PFSK-1 (cell line): ENCODE results near the gene NCK2.

ENCODE experiments used
- FOXP2 ChIP-seq: optimal IDR thresholded peaks from 2 replicates; pipeline ENCODE3; 2011; ENCODE audit warnings: borderline replicate concordance, control low read depth, inconsistent platforms; ENCODE audit not compliant: insufficient read depth; ENCODE audit errors: extremely low read length, extremely low read depth
- POLR2AphosphoS5 ChIP-seq: IDR thresholded peaks from 2 replicates; pipeline ENCODE4 v1.6.1; 2012; ENCODE audit warnings: low read depth, mild to moderate bottlenecking, control low read depth, low read length, moderate library complexity
- SIN3A ChIP-seq: IDR thresholded peaks from 2 replicates; pipeline ENCODE4 v1.6.1; 2012; ENCODE audit warnings: mild to moderate bottlenecking, low read length, moderate library complexity, borderline replicate concordance; ENCODE audit not compliant: insufficient read depth
- TAF1 ChIP-seq: IDR thresholded peaks from 2 replicates; pipeline ENCODE4 v1.6.1; 2012; ENCODE audit warnings: low read length, control low read depth, borderline replicate concordance; ENCODE audit not compliant: insufficient read depth
- TF ChIP-seq, protein P1 (sequence below), 2 experiments: IDR thresholded peaks; 2 replicates each; pipeline versions ENCODE4 v1.6.1 to v1.8.0; 2011 to 2012; ENCODE audit warnings: low read depth in 2 of 2, low read length in 2 of 2, control low read depth in 1 of 2, inconsistent platforms in 1 of 2, mild to moderate bottlenecking in 1 of 2, moderate library complexity in 1 of 2; ENCODE audit not compliant: insufficient read depth in 1 of 2

NCK2 gene

DNA sequence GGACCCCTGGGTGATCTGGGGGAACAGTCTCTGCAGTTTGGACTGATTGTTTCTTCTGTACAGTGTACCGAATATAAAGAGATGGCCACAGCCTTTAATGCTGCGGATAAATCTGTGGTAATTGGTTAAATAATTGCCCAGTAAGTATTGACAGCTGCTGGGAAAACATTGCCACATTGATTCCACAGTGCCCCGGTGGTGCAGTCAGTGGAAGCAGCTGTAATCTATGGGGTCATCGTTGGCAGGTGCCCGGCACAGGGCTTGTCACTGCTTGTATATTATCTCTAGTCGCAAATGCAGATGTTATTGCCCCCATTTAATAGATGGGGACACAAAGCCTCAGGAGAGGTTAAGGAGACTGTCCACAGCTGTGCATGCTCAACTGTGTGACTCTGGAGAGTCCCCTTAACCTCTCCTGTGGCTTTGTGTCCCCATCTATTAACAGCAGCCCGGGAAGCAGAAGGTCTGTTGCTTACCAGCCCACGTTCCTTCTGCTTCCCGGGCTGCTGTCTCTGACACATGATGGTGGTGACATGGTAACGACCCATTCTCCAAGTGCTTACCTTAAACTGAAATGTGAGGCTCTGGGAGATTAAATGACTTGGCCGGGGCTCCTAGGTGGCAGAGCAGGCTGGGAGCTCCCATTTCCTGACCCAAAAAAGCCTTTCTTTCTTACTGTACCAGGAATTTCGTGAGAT lies 76.9 kb downstream of the NCK2 start:
- no peak for TF ChIP-seq SIN3A
- TF ChIP-seq TAF1: no peak
- TF ChIP-seq POLR2AphosphoS5: no peak
- TF ChIP-seq, protein P1, sequence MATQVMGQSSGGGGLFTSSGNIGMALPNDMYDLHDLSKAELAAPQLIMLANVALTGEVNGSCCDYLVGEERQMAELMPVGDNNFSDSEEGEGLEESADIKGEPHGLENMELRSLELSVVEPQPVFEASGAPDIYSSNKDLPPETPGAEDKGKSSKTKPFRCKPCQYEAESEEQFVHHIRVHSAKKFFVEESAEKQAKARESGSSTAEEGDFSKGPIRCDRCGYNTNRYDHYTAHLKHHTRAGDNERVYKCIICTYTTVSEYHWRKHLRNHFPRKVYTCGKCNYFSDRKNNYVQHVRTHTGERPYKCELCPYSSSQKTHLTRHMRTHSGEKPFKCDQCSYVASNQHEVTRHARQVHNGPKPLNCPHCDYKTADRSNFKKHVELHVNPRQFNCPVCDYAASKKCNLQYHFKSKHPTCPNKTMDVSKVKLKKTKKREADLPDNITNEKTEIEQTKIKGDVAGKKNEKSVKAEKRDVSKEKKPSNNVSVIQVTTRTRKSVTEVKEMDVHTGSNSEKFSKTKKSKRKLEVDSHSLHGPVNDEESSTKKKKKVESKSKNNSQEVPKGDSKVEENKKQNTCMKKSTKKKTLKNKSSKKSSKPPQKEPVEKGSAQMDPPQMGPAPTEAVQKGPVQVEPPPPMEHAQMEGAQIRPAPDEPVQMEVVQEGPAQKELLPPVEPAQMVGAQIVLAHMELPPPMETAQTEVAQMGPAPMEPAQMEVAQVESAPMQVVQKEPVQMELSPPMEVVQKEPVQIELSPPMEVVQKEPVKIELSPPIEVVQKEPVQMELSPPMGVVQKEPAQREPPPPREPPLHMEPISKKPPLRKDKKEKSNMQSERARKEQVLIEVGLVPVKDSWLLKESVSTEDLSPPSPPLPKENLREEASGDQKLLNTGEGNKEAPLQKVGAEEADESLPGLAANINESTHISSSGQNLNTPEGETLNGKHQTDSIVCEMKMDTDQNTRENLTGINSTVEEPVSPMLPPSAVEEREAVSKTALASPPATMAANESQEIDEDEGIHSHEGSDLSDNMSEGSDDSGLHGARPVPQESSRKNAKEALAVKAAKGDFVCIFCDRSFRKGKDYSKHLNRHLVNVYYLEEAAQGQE (IDR thresholded peaks at IDR 0.05; ENCODE audit: insufficient read depth in 1 of 2, low read depth in 2 of 2, low read length in 2 of 2): no peak
- TF ChIP-seq FOXP2: no peak

DNA sequence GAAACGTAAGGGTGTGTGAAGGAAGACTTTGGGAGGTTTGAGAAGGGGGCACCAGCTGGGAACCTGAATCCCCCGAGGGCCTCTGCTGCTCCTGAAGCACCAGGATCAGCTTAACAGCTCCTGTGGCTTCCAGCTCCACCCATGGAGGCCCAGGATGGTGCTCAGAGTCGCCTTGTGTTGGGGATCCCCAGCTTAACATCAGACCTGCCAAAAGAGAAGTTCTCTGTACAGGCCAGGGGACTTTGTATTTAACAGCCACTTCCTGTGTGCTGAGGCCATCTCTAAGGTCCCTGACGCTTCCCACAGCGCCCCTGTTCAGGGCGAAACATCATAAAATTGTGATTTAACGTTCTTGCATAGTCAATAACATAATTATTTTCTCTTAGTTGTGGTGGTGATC lies 77.5 kb downstream of the NCK2 start:
- TF ChIP-seq SIN3A (no peak), POLR2AphosphoS5 (no peak), FOXP2 (no peak), TAF1 (no peak)
- TF ChIP-seq, protein P1 (IDR thresholded peaks at IDR 0.05; ENCODE audit: insufficient read depth in 1 of 2, low read depth in 2 of 2, low read length in 2 of 2): no peak

DNA sequence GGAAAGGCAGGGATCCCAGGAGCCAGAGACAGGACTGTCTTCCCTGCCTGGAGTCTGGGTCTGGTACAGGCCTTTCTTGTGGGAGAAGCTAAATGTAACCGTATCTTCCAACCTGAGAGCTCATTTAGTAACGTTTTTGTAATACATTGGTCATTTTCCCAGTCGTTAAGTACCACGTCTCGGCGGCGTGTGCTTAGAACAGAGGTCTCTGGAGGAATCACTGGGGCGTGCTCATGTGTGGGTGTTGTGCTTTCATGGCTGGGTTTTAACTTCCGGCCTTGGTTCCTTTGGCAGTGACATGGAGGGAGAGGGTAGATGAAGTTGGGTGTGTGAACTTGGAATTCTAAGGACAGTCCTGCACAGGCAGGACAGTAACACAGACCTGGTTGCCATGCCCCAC lies 79.7 kb downstream of the NCK2 start:
- no peak for TF ChIP-seq SIN3A
- TF ChIP-seq, protein P1 (IDR thresholded peaks at IDR 0.05; ENCODE audit: insufficient read depth in 1 of 2, low read depth in 2 of 2, low read length in 2 of 2): no peak

DNA sequence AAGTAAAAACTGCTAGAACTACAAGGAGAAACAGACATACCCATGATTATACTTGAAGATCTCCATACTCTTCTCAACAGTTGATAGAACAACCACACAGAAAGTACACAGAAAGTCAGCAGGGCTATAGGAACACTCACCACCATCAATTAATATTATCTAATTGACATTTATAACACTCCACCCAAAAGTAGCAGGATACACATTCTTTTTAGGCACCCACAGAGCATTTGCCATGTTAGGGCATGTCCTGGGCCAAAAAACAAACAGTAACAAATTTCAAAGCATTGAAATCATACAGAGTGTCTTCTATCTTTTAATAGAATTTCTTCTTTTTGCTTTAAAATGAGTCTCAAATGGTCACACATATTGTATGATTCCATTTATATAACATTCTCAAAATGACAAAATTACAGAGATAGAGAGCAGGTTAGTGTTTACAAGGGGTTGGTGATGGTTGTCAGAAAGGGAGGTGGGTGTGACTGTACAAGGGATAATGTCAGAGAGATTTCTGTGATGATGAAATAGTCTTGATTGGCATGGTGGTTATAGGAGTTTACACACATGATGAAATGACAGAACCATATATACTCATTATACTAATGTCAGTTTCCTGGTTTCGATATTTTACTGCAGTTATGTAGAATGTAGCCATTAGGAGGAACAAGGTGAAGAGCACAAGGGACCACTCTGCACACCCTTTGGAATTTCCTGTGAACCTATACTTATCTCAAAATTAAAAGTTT lies 82.8 kb downstream of the NCK2 start:
- TF ChIP-seq, protein P1 (IDR thresholded peaks at IDR 0.05; ENCODE audit: insufficient read depth in 1 of 2, low read depth in 2 of 2, low read length in 2 of 2): no peak
- TF ChIP-seq TAF1 (no peak), FOXP2 (no peak), POLR2AphosphoS5 (no peak), SIN3A (no peak)

DNA sequence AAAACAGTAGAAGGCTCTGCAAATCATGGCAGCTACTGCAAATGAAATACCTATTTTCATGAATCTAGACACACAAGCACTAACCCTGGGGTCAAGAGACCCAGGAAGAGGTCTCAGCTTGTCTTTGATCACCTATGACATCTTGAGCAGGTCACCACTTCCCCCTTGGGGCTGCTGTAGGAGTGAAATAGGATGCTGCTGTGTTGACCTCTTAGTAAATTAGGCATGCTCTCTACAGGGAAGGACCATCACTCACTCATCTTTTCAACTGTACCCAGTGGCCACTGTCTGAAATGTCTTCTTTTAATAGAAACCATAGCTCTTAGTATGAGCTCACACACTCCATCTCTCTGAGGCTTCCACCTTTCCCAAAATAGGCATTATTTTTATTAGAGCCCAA lies 83.8 kb downstream of the NCK2 start:
- TF ChIP-seq, protein P1 (IDR thresholded peaks at IDR 0.05; ENCODE audit: insufficient read depth in 1 of 2, low read depth in 2 of 2, low read length in 2 of 2): no peak
